Ishikawa (cell line): ENCODE data around the gene PDCD2L.

Experiments used
- CEBPB ChIP-seq: IDR thresholded peaks from 2 replicates; pipeline ENCODE4 v1.6.1; 2012
- MAX ChIP-seq: IDR thresholded peaks from 2 replicates; pipeline ENCODE4 v1.6.1; 2012
- REST ChIP-seq: IDR thresholded peaks from 2 replicates; pipeline ENCODE4 v1.6.1; 2012; ENCODE audit warnings: low read depth, mild to moderate bottlenecking
- TAF1 ChIP-seq: IDR thresholded peaks from 2 replicates; pipeline ENCODE4 v1.6.1; 2012; ENCODE audit warnings: low read depth, mild to moderate bottlenecking
- TCF12 ChIP-seq: IDR thresholded peaks from 2 replicates; pipeline ENCODE4 v1.6.1; 2012; ENCODE audit warnings: low read depth
- TEAD4 ChIP-seq: IDR thresholded peaks from 2 replicates; pipeline ENCODE4 v1.6.1; 2012
- USF1 ChIP-seq: IDR thresholded peaks from 2 replicates; pipeline ENCODE4 v1.6.1; 2012
- ZBTB7A ChIP-seq: IDR thresholded peaks from 2 replicates; pipeline ENCODE4 v1.6.1; 2012; ENCODE audit warnings: low read depth

Gene PDCD2L

GRCh38 chr19:34474233-34474989, 70.2 kb downstream of the PDCD2L start:
- no peak for TF ChIP-seq CEBPB
- TF ChIP-seq TAF1 = no peak
- TF ChIP-seq USF1 = no peak

GRCh38 chr19:34475026-34475974, 71.1 kb downstream of the PDCD2L start:
- no peak for TF ChIP-seq REST
- TF ChIP-seq TEAD4 = no peak
- no peak for TF ChIP-seq MAX
- TF ChIP-seq CEBPB = no peak
- no peak for TF ChIP-seq ZBTB7A
- no peak for TF ChIP-seq TCF12
